ENCODE results near the gene CTNS.

Gene CTNS

DNA sequence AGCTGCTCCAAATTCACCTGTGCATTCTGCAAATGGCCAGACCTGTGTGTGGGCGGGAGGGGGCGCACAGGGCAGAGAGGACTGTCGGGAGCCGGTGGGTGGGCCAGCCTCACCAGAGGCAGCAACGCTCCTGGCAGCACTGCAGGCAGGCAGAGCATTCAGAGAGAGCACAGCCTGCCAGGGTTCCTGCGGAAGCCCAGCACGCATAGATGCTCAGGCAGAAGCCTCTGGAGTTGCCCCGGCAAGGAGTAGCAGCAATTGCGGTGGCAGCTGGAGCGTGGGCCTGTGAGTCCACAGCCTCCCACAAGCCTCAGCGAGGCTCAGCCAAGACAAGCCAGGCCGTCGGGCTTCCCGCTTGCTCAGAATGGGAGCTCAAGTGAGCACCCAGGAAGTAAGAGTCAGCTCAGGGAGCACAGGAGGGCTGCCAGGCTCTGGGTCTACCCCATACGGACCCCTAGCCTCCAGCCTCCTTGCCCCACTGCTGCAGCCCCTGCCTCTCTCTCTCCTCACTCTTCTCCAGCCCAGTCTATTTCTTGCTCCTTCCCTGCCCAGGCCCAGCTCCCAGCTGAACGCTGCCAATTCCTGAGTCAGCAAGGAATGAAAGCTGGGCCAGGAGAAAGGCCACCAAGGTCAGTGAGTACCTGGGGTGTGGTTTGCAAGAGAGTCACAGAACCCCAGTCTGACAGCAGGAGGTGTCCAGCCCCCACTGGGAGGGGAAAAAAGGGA, 41.7 kb downstream of the CTNS start:
- peaks cover 10% of the 10 kb centered on the region for H3K4me1 ChIP-seq (ENCODE audit: control insufficient read depth, insufficient read depth, low read length)
- H3K9me3 ChIP-seq (ENCODE audit: control insufficient read depth, insufficient read depth, low read depth, low read length): no peaks in the 10 kb centered on the region
- no peak overlapping the region for H3K9ac ChIP-seq (ENCODE audit: low read length)
- H3K27me3 ChIP-seq (ENCODE audit: control insufficient read depth, insufficient read depth, low read length): peaks cover 3% of the 10 kb centered on the region; the same call in 1 of the 2 replicates
- no peak overlapping the region for H3K27ac ChIP-seq (ENCODE audit: low read depth, low read length)
- no peaks in the 10 kb centered on the region for H3K36me3 ChIP-seq (ENCODE audit: control insufficient read depth, insufficient read depth, low read length)
- no peak overlapping the region for H3K4me3 ChIP-seq (ENCODE audit: low read depth, low read length)

DNA sequence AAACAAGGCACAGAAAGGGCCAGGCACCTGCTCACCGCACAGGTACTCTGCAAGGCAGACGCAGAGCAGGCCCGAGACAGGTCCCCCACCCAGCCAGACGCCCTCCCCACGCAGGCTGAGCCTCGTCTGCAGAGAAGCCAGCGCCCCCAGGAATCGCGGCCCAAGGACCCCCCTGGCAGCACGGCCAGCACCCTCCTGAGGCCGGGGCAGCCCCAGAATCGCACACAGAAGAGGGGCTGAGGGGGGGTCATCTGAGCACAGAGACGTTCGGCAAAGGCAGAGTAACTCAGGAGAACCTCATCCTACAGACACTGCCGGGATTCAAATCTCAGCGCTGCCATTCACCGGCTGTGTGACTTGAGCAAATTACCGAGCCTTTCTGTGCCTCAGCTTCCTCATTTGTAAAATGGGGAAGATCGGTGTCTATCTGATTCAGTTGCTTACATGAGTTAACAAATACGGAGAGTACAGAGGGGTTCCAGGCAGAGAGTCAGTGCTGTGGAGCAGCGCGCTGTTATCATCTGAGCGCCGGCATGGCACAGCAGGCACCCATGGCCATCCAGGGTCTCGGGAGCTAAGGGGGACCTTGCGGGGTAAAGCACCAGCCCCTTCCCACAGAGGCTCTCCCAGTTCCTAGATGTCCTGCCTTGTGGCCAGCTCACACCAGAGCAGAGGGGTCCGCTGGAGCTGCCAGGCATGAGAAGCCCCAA, 42.4 kb downstream of the CTNS start:
- Histone ChIP-seq H3K27me3 (ENCODE audit: control insufficient read depth, insufficient read depth, low read length) (peaks cover 3% of the 10 kb centered on the region; the same call in 1 of the 2 replicates), H3K4me3 (ENCODE audit: low read depth, low read length) (no peak overlapping the region), H3K4me1 (ENCODE audit: control insufficient read depth, insufficient read depth, low read length) (peaks cover 10% of the 10 kb centered on the region), H3K9me3 (ENCODE audit: control insufficient read depth, insufficient read depth, low read depth, low read length) (no peaks in the 10 kb centered on the region), H3K36me3 (ENCODE audit: control insufficient read depth, insufficient read depth, low read length) (no peaks in the 10 kb centered on the region), H3K9ac (ENCODE audit: low read length) (no peak overlapping the region), H3K27ac (ENCODE audit: low read depth, low read length) (no peak overlapping the region)

DNA sequence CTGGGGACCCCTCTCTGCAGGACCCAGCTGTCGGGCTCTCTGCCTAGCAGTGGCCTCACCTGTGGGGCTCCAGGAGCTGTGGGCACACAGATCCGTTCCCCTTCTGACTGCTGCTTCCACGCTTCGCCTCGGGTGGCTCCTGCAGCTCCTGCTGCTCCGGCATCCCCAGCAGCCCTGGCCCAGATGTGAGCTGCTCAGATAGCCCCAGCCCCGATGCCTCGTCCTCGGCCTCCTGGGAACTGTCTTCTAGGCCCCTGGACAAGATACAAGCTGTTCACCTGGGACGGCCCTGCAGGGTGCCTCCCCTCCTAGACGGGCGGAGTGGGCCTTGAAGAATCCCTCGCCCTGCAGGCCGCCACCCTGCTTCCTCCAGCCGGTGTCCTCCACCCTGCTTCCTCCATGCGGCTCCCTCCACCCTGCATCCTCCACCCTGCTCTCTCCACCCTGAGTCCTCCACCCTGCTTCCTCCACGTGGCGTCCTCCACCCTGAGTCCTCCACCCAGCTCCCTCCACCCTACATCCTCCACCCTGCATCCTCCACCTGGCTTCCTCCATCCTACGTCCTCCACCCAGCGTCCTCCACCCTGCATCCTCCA, 43.1 kb downstream of the CTNS start:
- Histone ChIP-seq H3K9me3 (ENCODE audit: control insufficient read depth, insufficient read depth, low read depth, low read length) (no peaks in the 10 kb centered on the region), H3K4me3 (ENCODE audit: low read depth, low read length) (no peak overlapping the region), H3K36me3 (ENCODE audit: control insufficient read depth, insufficient read depth, low read length) (no peaks in the 10 kb centered on the region), H3K27me3 (ENCODE audit: control insufficient read depth, insufficient read depth, low read length) (peaks cover 3% of the 10 kb centered on the region; the same call in 1 of the 2 replicates), H3K4me1 (ENCODE audit: control insufficient read depth, insufficient read depth, low read length) (peaks cover 10% of the 10 kb centered on the region), H3K27ac (ENCODE audit: low read depth, low read length) (no peak overlapping the region), H3K9ac (ENCODE audit: low read length) (no peak overlapping the region)

DNA sequence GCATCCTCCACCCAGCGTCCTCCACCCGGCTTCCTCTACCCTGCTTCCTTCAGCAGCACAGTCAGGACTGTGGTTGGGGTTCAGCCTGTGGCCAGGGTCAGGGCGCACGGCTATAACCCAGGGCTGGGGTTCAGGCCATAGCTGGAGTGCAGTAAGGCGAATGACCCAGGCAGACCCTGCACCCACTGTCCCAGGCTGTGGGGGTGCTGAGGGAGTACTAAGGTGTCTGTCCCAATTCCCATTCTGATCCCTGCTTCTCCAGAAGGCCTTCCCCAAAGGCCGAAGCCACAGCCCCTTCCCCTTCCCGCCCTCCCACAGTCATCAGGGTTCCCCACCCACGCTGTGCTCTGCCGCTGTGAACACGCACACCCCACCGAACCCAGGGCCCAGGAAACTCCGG, 44.5 kb downstream of the CTNS start:
- Histone ChIP-seq H3K9ac (ENCODE audit: low read length) (no peak overlapping the region), H3K4me3 (ENCODE audit: low read depth, low read length) (no peak overlapping the region), H3K27me3 (ENCODE audit: control insufficient read depth, insufficient read depth, low read length) (peaks cover 8% of the 10 kb centered on the region; the same call in 1 of the 2 replicates), H3K27ac (ENCODE audit: low read depth, low read length) (no peak overlapping the region), H3K4me1 (ENCODE audit: control insufficient read depth, insufficient read depth, low read length) (peaks cover 10% of the 10 kb centered on the region), H3K36me3 (ENCODE audit: control insufficient read depth, insufficient read depth, low read length) (no peaks in the 10 kb centered on the region), H3K9me3 (ENCODE audit: control insufficient read depth, insufficient read depth, low read depth, low read length) (no peaks in the 10 kb centered on the region)

DNA sequence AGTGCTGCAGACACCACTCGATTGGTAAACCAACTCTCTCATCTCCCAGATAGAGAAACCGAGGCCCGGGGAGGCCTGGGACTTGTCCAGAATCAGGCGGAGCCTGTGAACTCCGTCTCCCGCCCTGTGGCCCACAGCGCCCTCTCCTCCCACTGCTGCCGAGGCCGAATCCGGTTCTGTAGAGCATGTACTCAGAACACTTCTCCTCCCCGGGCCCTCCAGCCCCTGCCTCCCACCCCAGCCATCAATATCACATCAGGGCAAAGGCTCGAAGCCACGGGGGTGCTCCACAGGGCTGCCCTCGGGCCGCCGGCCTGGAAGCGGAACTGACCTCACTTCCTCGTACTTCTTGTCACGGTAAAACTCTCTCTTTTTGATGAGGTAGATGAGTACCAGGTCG, 45.0 kb downstream of the CTNS start:
- peaks cover 8% of the 10 kb centered on the region; the same call in 1 of the 2 replicates for H3K27me3 ChIP-seq (ENCODE audit: control insufficient read depth, insufficient read depth, low read length)

DNA sequence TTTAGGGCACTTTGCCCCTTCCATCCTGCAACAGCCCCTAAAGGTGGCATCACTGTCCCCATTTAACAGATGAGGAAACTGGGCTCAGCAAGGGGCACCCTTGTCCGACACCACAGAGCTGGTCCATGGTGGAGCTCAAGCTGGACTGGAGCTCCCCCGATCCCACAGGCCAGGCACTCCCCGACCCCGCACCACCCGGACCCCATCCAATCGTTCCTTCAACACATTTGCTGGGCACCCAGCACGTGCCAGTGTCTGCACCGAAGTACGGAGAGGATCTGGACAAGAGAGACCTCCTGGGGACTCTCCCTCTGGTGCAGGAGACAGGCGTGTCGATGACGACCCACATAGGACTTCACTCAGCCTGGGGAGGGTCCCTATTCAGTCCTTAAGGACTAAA, 45.5 kb downstream of the CTNS start:
- Histone ChIP-seq H3K27me3 (ENCODE audit: control insufficient read depth, insufficient read depth, low read length) (peaks cover 8% of the 10 kb centered on the region; the same call in 1 of the 2 replicates), H3K9ac (ENCODE audit: low read length) (no peak overlapping the region), H3K4me1 (ENCODE audit: control insufficient read depth, insufficient read depth, low read length) (peaks cover 10% of the 10 kb centered on the region), H3K9me3 (ENCODE audit: control insufficient read depth, insufficient read depth, low read depth, low read length) (no peaks in the 10 kb centered on the region), H3K27ac (ENCODE audit: low read depth, low read length) (no peak overlapping the region), H3K36me3 (ENCODE audit: control insufficient read depth, insufficient read depth, low read length) (no peaks in the 10 kb centered on the region), H3K4me3 (ENCODE audit: low read depth, low read length) (no peak overlapping the region)

More for the DNA sequence above, 45.0 kb downstream of the CTNS start:
- no peaks in the 10 kb centered on the region for H3K9me3 ChIP-seq (ENCODE audit: control insufficient read depth, insufficient read depth, low read depth, low read length)
- no peak overlapping the region for H3K4me3 ChIP-seq (ENCODE audit: low read depth, low read length)
- H3K9ac ChIP-seq (ENCODE audit: low read length): no peak overlapping the region
- H3K4me1 ChIP-seq (ENCODE audit: control insufficient read depth, insufficient read depth, low read length): peaks cover 10% of the 10 kb centered on the region
- no peak overlapping the region for H3K27ac ChIP-seq (ENCODE audit: low read depth, low read length)
- no peaks in the 10 kb centered on the region for H3K36me3 ChIP-seq (ENCODE audit: control insufficient read depth, insufficient read depth, low read length)

DNA sequence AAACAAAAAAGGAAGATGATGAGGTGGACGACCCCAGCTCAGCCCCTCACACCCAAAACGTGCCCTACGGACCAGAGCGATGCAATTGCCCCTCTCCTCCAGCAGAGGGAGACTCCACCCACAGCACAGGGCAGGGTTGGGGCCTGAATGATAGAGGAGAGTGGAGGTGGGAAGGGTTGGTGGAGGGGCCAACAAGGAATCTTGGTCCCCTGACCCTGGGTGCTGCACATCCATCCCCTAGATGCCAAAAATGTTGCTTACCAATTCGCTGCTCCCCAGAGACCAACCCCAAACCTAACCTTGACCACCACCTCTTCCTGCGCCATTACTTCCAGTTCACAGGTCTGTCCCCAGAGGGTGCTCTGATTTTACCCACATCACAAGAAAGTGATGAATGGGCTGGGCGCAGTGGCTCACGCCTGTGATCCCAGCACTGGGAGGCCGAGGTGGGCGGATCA, 46.5 kb downstream of the CTNS start:
- Histone ChIP-seq H3K9ac (ENCODE audit: low read length) (no peak overlapping the region), H3K27me3 (ENCODE audit: control insufficient read depth, insufficient read depth, low read length) (peaks cover 8% of the 10 kb centered on the region; the same call in 1 of the 2 replicates), H3K9me3 (ENCODE audit: control insufficient read depth, insufficient read depth, low read depth, low read length) (no peaks in the 10 kb centered on the region), H3K27ac (ENCODE audit: low read depth, low read length) (no peak overlapping the region), H3K4me1 (ENCODE audit: control insufficient read depth, insufficient read depth, low read length) (peaks cover 7% of the 10 kb centered on the region), H3K4me3 (ENCODE audit: low read depth, low read length) (no peak overlapping the region), H3K36me3 (ENCODE audit: control insufficient read depth, insufficient read depth, low read length) (no peaks in the 10 kb centered on the region)

DNA sequence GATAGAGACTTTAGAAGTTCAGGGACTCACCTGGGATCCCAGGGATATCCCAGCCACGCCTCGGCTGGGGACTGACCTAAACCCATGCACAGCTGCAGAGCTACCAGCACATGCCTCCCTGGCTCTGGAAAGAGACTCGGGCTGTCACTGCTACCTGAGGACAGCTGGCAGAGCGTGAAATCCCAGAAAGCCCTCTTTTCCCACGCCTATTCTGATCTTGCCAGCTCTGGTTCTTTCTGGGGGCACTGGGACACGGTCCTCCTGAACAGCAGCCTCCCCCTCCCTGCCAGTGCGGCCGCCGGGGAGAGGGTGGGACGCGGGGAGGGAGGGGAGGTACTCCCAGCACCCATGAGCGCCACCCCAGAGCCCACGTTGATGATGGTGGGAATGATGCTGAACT, 48.6 kb downstream of the CTNS start:
- Histone ChIP-seq H3K4me3 (ENCODE audit: low read depth, low read length) (no peak overlapping the region), H3K9ac (ENCODE audit: low read length) (no peak overlapping the region), H3K9me3 (ENCODE audit: control insufficient read depth, insufficient read depth, low read depth, low read length) (no peaks in the 10 kb centered on the region), H3K27ac (ENCODE audit: low read depth, low read length) (no peak overlapping the region), H3K36me3 (ENCODE audit: control insufficient read depth, insufficient read depth, low read length) (no peaks in the 10 kb centered on the region), H3K4me1 (ENCODE audit: control insufficient read depth, insufficient read depth, low read length) (peaks cover 10% of the 10 kb centered on the region; the same call in 1 of the 2 replicates), H3K27me3 (ENCODE audit: control insufficient read depth, insufficient read depth, low read length) (peaks cover 8% of the 10 kb centered on the region; the same call in 1 of the 2 replicates)

DNA sequence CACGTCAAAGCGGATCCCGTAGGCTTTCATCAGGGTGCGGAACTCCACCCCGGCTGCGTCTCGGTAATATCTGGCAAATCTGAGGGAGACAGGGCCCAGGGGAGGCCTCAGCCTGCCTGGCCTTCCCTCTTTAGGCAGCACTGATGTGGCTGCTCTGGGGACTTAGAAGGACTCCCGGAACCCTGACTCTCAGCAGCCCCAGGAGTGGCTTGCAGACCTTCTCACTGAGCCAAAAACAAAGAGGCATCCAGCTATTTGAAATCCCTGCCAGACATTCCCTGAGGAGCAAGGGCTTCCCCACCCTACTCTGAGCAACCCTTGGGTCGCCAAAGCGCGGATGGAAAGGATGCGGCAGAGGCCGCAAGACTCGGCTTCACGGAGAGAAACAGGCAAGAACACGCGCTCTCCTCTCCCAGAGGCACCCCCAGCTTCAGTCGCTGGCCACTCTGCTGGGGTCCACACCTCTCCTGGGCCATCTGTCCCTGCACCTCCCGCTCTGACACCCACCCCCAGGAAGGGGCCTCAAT, 51.5 kb downstream of the CTNS start:
- H3K36me3 ChIP-seq (ENCODE audit: control insufficient read depth, insufficient read depth, low read length): no peaks in the 10 kb centered on the region
- H3K9ac ChIP-seq (ENCODE audit: low read length): no peak overlapping the region
- H3K27ac ChIP-seq (ENCODE audit: low read depth, low read length): no peak overlapping the region
- H3K9me3 ChIP-seq (ENCODE audit: control insufficient read depth, insufficient read depth, low read depth, low read length): no peaks in the 10 kb centered on the region
- H3K4me1 ChIP-seq (ENCODE audit: control insufficient read depth, insufficient read depth, low read length): peaks cover 10% of the 10 kb centered on the region; the same call in 1 of the 2 replicates
- no peak overlapping the region for H3K4me3 ChIP-seq (ENCODE audit: low read depth, low read length)
- peaks cover 5% of the 10 kb centered on the region; the same call in 1 of the 2 replicates for H3K27me3 ChIP-seq (ENCODE audit: control insufficient read depth, insufficient read depth, low read length)

DNA sequence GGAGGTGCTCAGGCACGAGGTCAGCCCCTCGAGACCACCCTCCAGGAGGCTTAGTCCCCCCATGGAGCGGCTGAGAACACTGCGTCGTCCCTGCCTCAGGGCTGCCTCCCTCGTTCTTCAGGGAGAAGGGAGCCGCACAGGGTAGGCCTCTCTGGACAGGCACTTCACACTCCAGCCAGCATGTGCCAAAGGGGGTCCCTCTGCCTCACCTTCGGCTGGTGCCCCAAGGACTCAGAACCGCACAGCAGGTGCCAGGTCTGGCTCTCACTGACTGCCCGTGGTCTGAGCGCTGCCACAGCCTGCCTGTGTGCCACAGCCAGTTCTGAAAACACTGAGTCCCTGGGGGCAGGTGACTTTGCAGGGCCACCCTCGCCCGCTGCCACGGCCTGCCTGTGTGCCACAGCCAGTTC, 52.3 kb downstream of the CTNS start:
- Histone ChIP-seq H3K27ac (ENCODE audit: low read depth, low read length) (no peak overlapping the region), H3K4me3 (ENCODE audit: low read depth, low read length) (no peak overlapping the region)

More for the DNA sequence above, 52.3 kb downstream of the CTNS start:
- Histone ChIP-seq H3K27me3 (ENCODE audit: control insufficient read depth, insufficient read depth, low read length) (peaks cover 6% of the 10 kb centered on the region; the same call in 1 of the 2 replicates), H3K9ac (ENCODE audit: low read length) (no peak overlapping the region), H3K36me3 (ENCODE audit: control insufficient read depth, insufficient read depth, low read length) (no peaks in the 10 kb centered on the region), H3K4me1 (ENCODE audit: control insufficient read depth, insufficient read depth, low read length) (peaks cover 10% of the 10 kb centered on the region; the same call in 1 of the 2 replicates), H3K9me3 (ENCODE audit: control insufficient read depth, insufficient read depth, low read depth, low read length) (no peaks in the 10 kb centered on the region)
